Panc1 (cell line): ENCODE measurements around the gene CST6. TPM values are rescaled to one million over a fixed set of nuclear protein-coding genes. Genes with fewer than 3 reads are reported as not detected.

Experiments
- ATAC-seq: fragments of 200-7000 bp; cut with Tn5 transposase; 2 replicates; pipeline ENCODE4 v1.9.1; 2020; ENCODE audit warnings: mild to moderate bottlenecking, moderate library complexity
- BruUV-seq: library from RNA; stranded (reverse); fragments of 400-500 nt; replicated peaks from 2 replicates; lab custom pipeline; 2021; lab: Mats Ljungman, UMichigan
- CTCF ChIA-PET: fragments of 300-600 bp; sonication (Branson Sonifier 250); formaldehyde crosslinking; loops from one replicate; lab custom pipeline; 2022; ENCODE audit warnings: antibody characterized with exemption; lab: Charles Lee
- POLR2A ChIA-PET: fragments of 300-600 bp; sonication (Branson Sonifier 250); formaldehyde crosslinking; loops from one replicate; lab custom pipeline; 2022; ENCODE audit warnings: antibody characterized with exemption; lab: Charles Lee
- DNase-seq: peaks from one replicate; pipeline ENCODE4 v3.0.0-alpha.2; 2010; ENCODE audit warnings: low read depth, low spot score
- H3K27ac ChIP-seq: 2 replicates; pipeline ENCODE4 v1.5.1; 2011; ENCODE audit warnings: mild to moderate bottlenecking, low read length, inconsistent platforms
- H3K27me3 ChIP-seq: fragments of 200-500 bp; sonication (Bioruptor generic); 2 replicates; pipeline ENCODE4 v1.6.0; 2014; ENCODE audit warnings: low read length, inconsistent platforms; ENCODE audit not compliant: control insufficient read depth, insufficient read depth
- H3K36me3 ChIP-seq: fragments of 200-500 bp; sonication (Bioruptor generic); 2 replicates; pipeline ENCODE4 v1.5.1; 2014; ENCODE audit warnings: inconsistent platforms, mild to moderate bottlenecking, low read length, moderate library complexity; ENCODE audit not compliant: control insufficient read depth, insufficient read depth
- H3K4me1 ChIP-seq: 2 replicates; pipeline ENCODE4 v1.5.1; 2011; ENCODE audit warnings: inconsistent platforms, mild to moderate bottlenecking, low read length, moderate library complexity; ENCODE audit not compliant: control insufficient read depth, insufficient read depth
- H3K4me3 ChIP-seq, 2 experiments: 2 replicates each; pipeline ENCODE4 v1.5.1; 2011 to 2012; ENCODE audit warnings: low read depth in 2 of 2, low read length in 2 of 2, mild to moderate bottlenecking in 2 of 2, inconsistent platforms in 1 of 2, moderate library complexity in 1 of 2
- H3K9me3 ChIP-seq: fragments of 200-500 bp; sonication (Bioruptor generic); 2 replicates; pipeline ENCODE4 v1.5.1; 2014; ENCODE audit warnings: low read depth, mild to moderate bottlenecking, inconsistent platforms, low read length, moderate library complexity; ENCODE audit not compliant: control insufficient read depth, insufficient read depth
- POLR2AphosphoS5 ChIP-seq: IDR thresholded peaks from 2 replicates; pipeline ENCODE4 v1.6.1; 2012; ENCODE audit warnings: mild to moderate bottlenecking, low read depth, low read length, moderate library complexity
- SIN3A ChIP-seq: IDR thresholded peaks from 2 replicates; pipeline ENCODE4 v1.6.1; 2012; ENCODE audit warnings: low read depth, mild to moderate bottlenecking, low read length, moderate library complexity, borderline replicate concordance; ENCODE audit not compliant: insufficient read depth
- TCF7L2 ChIP-seq: IDR thresholded peaks from 2 replicates; pipeline ENCODE4 v1.6.1; 2011; ENCODE audit warnings: mild to moderate bottlenecking, low read depth, low read length, inconsistent platforms
- in situ Hi-C: cut with HindIII; loops from 2 replicates; pipeline ENCODE4 v1.10.0; 2016; ENCODE audit warnings: low sequenced_read_pairs, low pct_unique_long_range_greater_than_20kb
- intact Hi-C: fragments of 100-400 bp; cut with micrococcal nuclease; formaldehyde crosslinking; loops from one replicate; pipeline ENCODE4 v1.10.0; 2022; ENCODE audit not compliant: unreplicated experiment
- total RNA-seq: library from RNA; stranded (reverse); gene quantifications from one replicate; pipeline ENCODE4 v1.2.1, GENCODE V29; 2021; ENCODE audit not compliant: unreplicated experiment
- TF ChIP-seq, protein P1 (sequence below): fragments of 450-650 bp; IDR thresholded peaks from 2 replicates; pipeline ENCODE4 v1.5.1; 2017; ENCODE audit warnings: mild to moderate bottlenecking
- TF ChIP-seq, protein P2 (sequence below), 2 experiments: IDR thresholded peaks; 2 replicates each; pipeline ENCODE4 v1.6.1; 2011 to 2012; ENCODE audit warnings: low read depth in 2 of 2, control low read depth in 1 of 2, low read length in 1 of 2, mild to moderate bottlenecking in 1 of 2, moderate library complexity in 1 of 2; ENCODE audit not compliant: insufficient read depth in 1 of 2

CST6 gene
- total RNA-seq, 1 experiment from 2014 or later: 0.23 TPM

- POLR2A ChIA-PET: interaction anchor here (0.5 to 0.7 kb wide), 3 partner anchors 78 to 220 kb away, joined by 6 to 12 read pairs (median 9); no protein-coding TSS in a partner anchor
- in situ Hi-C loops: no loop called here
Observed at GRCh38 chr11:65972116-65972515, 39.7 kb upstream of the CST6 start.

GRCh38 chr11:65973439-65974110 is 38.2 kb upstream of the CST6 start:
- POLR2A ChIA-PET: interaction anchor here (0.6 kb wide), 1 partner anchor 73 kb away, joined by 3 read pairs; no protein-coding TSS in a partner anchor
- CTCF ChIA-PET: interaction anchor here (0.6 kb wide), 1 partner anchor 71 kb away, joined by 3 read pairs; no protein-coding TSS in a partner anchor

More at GRCh38 chr11:65972116-65972515, 39.7 kb upstream of the CST6 start:
- Histone ChIP-seq H3K36me3 (peaks cover 5% of the 10 kb centered on the region), H3K9me3 (no peaks in the 10 kb centered on the region), H3K4me1 (peaks cover 5% of the 10 kb centered on the region; the same call in 1 of the 2 replicates), H3K4me3 (no peak overlapping the region), H3K27ac (no peak overlapping the region), H3K27me3 (no peaks in the 10 kb centered on the region)
- no peak for DNase-seq
- no peak for TF ChIP-seq POLR2AphosphoS5
- TF ChIP-seq, protein P1, sequence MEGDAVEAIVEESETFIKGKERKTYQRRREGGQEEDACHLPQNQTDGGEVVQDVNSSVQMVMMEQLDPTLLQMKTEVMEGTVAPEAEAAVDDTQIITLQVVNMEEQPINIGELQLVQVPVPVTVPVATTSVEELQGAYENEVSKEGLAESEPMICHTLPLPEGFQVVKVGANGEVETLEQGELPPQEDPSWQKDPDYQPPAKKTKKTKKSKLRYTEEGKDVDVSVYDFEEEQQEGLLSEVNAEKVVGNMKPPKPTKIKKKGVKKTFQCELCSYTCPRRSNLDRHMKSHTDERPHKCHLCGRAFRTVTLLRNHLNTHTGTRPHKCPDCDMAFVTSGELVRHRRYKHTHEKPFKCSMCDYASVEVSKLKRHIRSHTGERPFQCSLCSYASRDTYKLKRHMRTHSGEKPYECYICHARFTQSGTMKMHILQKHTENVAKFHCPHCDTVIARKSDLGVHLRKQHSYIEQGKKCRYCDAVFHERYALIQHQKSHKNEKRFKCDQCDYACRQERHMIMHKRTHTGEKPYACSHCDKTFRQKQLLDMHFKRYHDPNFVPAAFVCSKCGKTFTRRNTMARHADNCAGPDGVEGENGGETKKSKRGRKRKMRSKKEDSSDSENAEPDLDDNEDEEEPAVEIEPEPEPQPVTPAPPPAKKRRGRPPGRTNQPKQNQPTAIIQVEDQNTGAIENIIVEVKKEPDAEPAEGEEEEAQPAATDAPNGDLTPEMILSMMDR: no peak
- TF ChIP-seq, protein P2, sequence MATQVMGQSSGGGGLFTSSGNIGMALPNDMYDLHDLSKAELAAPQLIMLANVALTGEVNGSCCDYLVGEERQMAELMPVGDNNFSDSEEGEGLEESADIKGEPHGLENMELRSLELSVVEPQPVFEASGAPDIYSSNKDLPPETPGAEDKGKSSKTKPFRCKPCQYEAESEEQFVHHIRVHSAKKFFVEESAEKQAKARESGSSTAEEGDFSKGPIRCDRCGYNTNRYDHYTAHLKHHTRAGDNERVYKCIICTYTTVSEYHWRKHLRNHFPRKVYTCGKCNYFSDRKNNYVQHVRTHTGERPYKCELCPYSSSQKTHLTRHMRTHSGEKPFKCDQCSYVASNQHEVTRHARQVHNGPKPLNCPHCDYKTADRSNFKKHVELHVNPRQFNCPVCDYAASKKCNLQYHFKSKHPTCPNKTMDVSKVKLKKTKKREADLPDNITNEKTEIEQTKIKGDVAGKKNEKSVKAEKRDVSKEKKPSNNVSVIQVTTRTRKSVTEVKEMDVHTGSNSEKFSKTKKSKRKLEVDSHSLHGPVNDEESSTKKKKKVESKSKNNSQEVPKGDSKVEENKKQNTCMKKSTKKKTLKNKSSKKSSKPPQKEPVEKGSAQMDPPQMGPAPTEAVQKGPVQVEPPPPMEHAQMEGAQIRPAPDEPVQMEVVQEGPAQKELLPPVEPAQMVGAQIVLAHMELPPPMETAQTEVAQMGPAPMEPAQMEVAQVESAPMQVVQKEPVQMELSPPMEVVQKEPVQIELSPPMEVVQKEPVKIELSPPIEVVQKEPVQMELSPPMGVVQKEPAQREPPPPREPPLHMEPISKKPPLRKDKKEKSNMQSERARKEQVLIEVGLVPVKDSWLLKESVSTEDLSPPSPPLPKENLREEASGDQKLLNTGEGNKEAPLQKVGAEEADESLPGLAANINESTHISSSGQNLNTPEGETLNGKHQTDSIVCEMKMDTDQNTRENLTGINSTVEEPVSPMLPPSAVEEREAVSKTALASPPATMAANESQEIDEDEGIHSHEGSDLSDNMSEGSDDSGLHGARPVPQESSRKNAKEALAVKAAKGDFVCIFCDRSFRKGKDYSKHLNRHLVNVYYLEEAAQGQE (IDR thresholded peaks at IDR 0.05; ENCODE audit: insufficient read depth in 1 of 2, low read depth in 2 of 2, low read length in 1 of 2): no peak
- TF ChIP-seq SIN3A: no peak
- TF ChIP-seq TCF7L2: no peak
- ATAC-seq: no peak
- CTCF ChIA-PET: interaction anchor here (0.6 to 0.8 kb wide), 2 partner anchors 23 to 29 kb away, joined by 3 read pairs; no protein-coding TSS in a partner anchor
- intact Hi-C loops: no loop called here
- BruUV-seq: no TSS peak

More at GRCh38 chr11:65973439-65974110, 38.2 kb upstream of the CST6 start:
- Histone ChIP-seq H3K4me3 (no peak overlapping the region), H3K9me3 (no peaks in the 10 kb centered on the region), H3K36me3 (peaks cover 8% of the 10 kb centered on the region), H3K27me3 (no peaks in the 10 kb centered on the region), H3K27ac (no peak overlapping the region), H3K4me1 (peaks cover 5% of the 10 kb centered on the region; the same call in 1 of the 2 replicates)
- DNase-seq (no peak), ATAC-seq (no peak)
- TSS peak; percentile 53 for BruUV-seq
- TF ChIP-seq TCF7L2 (no peak), SIN3A (no peak), POLR2AphosphoS5 (no peak)
- TF ChIP-seq, protein P2 (IDR thresholded peaks at IDR 0.05; ENCODE audit: insufficient read depth in 1 of 2, low read depth in 2 of 2, low read length in 1 of 2): no peak
- TF ChIP-seq, protein P1: no peak
- in situ Hi-C loops: no loop called here
- intact Hi-C loops: no loop called here
